ENCODE results near the gene SCYGR1.
"Not testable (repeated sequence)": the region's sequence is repeated elsewhere in the genome, so short reads cannot be mapped to it uniquely, and the experiment has no call there.

SCYGR1 gene

DNA sequence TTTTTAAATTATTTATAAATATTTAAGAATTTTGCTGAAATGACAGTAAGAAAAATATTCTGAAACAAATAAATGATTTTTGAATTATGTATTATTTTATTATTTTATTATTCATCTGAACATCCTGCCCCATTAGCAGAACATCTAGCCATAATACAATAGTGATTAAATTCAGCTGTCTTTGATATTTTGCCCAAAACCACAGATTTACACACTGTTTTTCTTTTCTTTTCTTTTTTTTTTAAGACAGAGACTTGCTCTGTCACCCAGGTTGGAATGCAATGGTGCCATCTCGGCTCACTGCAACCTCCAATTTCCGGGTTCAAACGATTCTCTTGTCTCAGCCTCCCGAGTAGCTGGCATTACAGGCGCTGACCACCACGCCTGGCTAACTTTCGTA, 1.9 kb upstream of the SCYGR1 start:
- H3K4me3 ChIP-seq (ENCODE audit: low read depth, low read length) = no peak overlapping the region
- CTCF ChIA-PET = interaction anchor here (0.8 to 1.4 kb wide), 2 partner anchors 8 to 16 kb away, joined by 3 read pairs; no protein-coding TSS in a partner anchor
- POLR2A ChIA-PET = no interaction called here
- no peak for DNase-seq (ENCODE audit: low read depth, low spot score)
- TF ChIP-seq, protein P1, sequence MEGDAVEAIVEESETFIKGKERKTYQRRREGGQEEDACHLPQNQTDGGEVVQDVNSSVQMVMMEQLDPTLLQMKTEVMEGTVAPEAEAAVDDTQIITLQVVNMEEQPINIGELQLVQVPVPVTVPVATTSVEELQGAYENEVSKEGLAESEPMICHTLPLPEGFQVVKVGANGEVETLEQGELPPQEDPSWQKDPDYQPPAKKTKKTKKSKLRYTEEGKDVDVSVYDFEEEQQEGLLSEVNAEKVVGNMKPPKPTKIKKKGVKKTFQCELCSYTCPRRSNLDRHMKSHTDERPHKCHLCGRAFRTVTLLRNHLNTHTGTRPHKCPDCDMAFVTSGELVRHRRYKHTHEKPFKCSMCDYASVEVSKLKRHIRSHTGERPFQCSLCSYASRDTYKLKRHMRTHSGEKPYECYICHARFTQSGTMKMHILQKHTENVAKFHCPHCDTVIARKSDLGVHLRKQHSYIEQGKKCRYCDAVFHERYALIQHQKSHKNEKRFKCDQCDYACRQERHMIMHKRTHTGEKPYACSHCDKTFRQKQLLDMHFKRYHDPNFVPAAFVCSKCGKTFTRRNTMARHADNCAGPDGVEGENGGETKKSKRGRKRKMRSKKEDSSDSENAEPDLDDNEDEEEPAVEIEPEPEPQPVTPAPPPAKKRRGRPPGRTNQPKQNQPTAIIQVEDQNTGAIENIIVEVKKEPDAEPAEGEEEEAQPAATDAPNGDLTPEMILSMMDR (IDR thresholded peaks at IDR 0.05; ENCODE audit: insufficient read depth, low read length, missing control alignments) = no peak

DNA sequence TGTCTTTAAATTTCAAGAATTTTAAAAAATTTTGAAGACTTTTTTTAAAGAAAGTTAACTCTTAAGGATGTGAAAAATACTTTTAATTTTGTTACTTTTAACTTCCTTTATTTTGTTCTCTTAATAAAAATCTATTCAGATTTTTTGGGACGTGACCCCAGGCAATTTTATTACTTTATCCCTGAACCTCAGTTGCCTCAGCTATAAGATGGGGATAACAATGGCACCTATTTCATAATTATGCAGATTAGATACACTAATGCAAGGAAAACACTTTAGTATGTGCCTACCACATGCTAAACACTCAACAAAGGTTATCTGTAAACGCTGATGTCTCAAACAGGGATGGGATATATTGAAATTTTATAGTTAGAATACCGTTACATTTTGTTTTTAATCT, 1.5 kb upstream of the SCYGR1 start:
- TF ChIP-seq, protein P1 (IDR thresholded peaks at IDR 0.05; ENCODE audit: insufficient read depth, low read length, missing control alignments) = no peak
- POLR2A ChIA-PET = no interaction called here
- DNase-seq (ENCODE audit: low read depth, low spot score) = no peak
- H3K4me3 ChIP-seq (ENCODE audit: low read depth, low read length) = no peak overlapping the region
- CTCF ChIA-PET = interaction anchor here (0.8 to 1.4 kb wide), 3 partner anchors 7 to 17 kb away, joined by 3 read pairs; partner anchors contain the start of gene TM4SF20

DNA sequence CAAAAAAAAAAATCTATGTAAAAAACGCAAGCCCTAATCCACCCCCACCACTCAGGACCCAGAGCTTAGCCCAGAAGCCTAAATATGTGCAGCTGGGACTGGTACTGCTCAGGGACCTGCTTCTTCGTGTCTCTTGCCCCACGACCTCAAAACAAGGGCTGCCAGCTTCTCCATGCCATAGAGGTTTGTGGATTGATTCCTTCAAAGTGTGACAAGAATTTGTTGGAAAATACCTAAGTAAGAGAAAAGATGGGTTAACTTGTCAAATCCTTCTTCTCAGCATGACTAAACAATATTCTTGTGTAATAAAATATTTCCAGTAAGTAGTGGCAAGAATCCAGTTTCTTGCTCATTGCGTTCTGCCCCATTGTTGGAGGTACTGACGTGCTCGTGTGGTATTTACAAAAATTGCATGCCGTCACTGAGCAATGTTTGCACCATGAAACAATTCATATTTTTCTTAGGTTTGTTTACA, 825 bp upstream of the SCYGR1 start:
- TF ChIP-seq, protein P1 (IDR thresholded peaks at IDR 0.05; ENCODE audit: insufficient read depth, low read length, missing control alignments) = no peak
- DNase-seq (ENCODE audit: low read depth, low spot score) = peak; percentile 74
- ChIA-PET POLR2A (no interaction called here), CTCF (interaction anchor here (1.3 to 1.4 kb wide), 3 partner anchors 10 to 17 kb away, joined by 3 to 4 read pairs (median 3); partner anchors contain the start of gene TM4SF20)
- H3K4me3 ChIP-seq (ENCODE audit: low read depth, low read length) = no peak overlapping the region

DNA sequence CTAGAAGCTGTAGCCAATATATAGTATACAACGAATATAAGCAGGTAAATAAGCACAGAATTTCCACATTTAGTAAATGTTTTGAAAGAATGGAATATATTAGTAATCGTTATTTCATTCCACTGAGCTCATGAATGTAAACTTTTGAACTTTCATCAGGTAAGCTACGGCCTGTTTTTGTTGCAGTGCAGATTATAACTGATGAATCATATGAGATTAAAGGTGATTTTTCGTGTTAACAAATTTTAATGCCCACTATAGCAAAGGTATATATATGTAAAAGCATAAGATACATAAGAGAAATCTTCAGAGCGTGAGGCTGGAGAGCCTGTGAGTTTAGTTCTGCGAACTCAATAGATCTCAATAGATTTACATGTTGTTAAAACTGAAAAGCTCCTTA, 1.1 kb downstream of the SCYGR1 start:
- POLR2A ChIA-PET = interaction anchor here (0.6 kb wide), 1 partner anchor 70 kb away, joined by 4 read pairs; no protein-coding TSS in a partner anchor
- CTCF ChIA-PET = interaction anchor here (0.8 to 2.3 kb wide), 4 partner anchors 9 to 380 kb away, joined by 3 to 7 read pairs (median 6); no protein-coding TSS in a partner anchor
- TF ChIP-seq, protein P1 (IDR thresholded peaks at IDR 0.05; ENCODE audit: insufficient read depth, low read length, missing control alignments) = no peak

DNA sequence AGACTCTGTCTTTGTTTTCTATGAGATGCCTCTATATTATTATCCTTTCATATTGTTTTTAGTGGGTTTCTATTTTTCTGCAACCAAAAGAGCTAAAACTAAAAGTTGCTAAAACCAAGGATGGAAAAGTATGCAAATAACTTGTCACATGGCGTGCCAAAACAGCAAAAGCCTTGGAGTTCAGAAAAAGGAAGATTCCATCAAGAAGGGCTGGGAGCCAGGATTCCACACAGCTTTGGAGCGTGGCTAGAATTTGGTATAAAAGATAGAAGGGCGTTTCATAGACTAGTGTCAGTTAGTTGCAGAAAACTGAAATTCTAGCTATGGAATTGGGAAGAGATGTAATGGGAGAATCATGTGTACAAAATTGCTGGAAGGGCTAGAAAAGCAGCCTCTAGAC, 4.1 kb downstream of the SCYGR1 start:
- DNase-seq (ENCODE audit: low read depth, low spot score) = no peak
- CTCF ChIA-PET = interaction anchor here (0.8 kb wide), 2 partner anchors 22 to 88 kb away, joined by 3 read pairs; no protein-coding TSS in a partner anchor
- POLR2A ChIA-PET = interaction anchor here (0.6 kb wide), 1 partner anchor 137 kb away, joined by 3 read pairs; no protein-coding TSS in a partner anchor
- H3K4me3 ChIP-seq (ENCODE audit: low read depth, low read length) = no peak overlapping the region
- TF ChIP-seq, protein P1 (IDR thresholded peaks at IDR 0.05; ENCODE audit: insufficient read depth, low read length, missing control alignments) = no peak

More for the DNA sequence above, 1.1 kb downstream of the SCYGR1 start:
- no peak for DNase-seq (ENCODE audit: low read depth, low spot score)
- no peak overlapping the region for H3K4me3 ChIP-seq (ENCODE audit: low read depth, low read length)

DNA sequence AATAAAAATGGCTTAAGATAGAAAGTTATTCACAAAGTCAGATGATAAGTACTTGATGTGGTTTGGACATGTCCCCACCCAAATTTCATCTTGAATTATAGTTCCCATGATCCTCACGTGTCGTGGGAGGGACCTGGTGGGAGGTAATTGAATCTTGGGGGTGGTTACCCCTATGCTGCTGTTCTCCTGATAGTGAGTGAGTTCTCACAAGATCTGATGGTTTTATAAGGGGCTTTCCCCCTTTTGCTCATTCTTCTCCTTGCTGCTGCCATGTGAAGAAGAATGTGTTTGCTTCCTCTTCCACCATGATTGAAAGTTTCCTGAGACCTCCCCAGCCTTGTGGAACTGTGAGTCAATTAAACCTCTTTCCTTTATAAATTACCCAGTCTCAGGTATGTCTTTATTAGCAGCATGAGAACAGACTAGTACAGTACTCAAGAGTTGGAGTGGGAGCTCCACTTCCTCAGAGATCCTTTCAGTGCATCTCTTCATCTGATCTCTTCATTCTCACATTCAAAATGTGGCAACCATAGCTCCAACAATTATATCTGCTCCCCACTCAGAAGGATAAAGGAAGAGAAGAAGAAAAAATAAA, 5.4 kb downstream of the SCYGR1 start:
- DNase-seq (ENCODE audit: low read depth, low spot score); H3K4me3 ChIP-seq (ENCODE audit: low read depth, low read length); POLR2A ChIA-PET: not testable (repeated sequence)
- CTCF ChIA-PET = interaction anchor here (0.7 to 0.9 kb wide), 2 partner anchors 7 to 10 kb away, joined by 3 read pairs; no protein-coding TSS in a partner anchor
